GM21717 (cell line): ENCODE results near the gene ATP2A1.
"Not testable (repeated sequence)": the region's sequence is repeated elsewhere in the genome, so short reads cannot be mapped to it uniquely, and the experiment has no call there.

Source experiments
- ATAC-seq: cut with Tn5 transposase; IDR thresholded peaks from one replicate; pipeline ENCODE4 v1.9.1; 2021; ENCODE audit warnings: mild to moderate bottlenecking, moderate library complexity; ENCODE audit not compliant: unreplicated experiment

Gene ATP2A1

DNA sequence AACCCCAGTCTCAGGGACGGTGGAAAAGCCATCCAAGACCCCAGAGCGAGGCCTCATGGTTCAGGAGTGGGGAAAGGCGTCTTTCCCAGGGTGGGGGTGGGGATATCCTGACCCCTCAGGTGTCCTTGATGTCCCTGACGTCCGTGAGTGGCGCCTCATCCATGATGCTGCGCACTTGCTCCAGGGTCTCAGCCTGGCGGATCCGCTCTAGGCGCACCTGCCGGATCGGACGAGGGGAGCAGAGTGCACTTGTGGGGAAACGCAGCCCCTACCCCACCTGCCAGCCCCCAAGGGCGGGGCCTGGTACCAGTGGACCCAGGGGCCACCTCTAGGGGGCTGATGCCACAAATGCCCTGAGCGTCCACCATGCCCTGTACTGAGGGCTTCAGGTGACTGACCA is 26.5 kb downstream of the ATP2A1 start:
- no peak for ATAC-seq

DNA sequence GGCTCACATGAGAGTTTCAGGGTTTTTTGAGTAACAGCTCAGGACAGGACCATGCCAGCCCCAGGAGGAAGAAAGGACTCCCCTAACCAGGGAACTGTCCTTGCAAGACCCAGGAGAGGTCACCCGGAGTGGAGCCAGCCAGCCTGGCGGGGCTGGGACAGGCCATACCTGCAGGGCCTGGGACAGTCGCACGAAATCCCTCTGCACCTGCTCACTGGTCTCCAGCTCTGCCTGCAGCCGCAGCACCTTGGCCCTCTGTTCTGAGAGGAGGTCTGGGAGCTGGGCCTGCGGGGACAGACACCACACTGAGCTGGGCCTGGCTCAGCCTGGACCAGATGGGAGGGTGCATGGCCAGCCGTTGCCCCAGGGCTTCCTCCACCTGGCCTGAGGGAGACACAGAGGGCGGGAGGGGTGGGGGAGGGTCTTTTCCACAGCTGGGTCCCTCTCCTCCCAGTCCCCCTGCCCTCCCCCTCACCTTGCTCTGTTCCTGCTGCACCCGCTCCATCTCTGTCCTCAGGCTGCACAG is 27.0 kb downstream of the ATP2A1 start:
- no peak for ATAC-seq

DNA sequence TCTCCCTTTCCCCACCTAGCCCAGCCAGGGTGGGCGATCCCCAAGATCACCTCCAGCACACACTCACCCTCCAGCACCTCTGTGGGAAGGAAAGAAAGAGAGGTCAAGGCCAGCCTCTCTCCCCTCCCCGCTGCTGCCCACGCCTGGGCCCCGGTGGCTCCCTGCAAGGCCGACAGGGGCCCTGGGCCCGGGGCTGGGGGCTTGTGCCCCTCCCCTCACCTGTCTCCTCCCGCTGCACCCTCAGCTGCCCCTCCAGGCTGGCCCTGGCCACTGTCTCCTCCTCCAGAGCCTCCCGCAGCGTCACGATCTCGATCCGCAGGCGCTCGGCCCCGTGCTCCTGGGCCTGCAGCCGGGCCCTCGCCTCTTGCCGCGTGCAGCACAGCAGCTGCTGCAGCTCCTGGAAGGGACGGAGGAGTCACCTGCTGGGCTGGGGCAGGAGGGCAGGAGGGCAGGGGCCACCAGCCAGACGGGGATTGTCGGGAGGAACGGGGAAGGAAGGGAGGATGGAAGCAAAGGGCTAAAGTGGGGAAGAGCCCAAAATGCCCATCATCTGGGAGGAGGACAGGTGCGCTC is 27.6 kb downstream of the ATP2A1 start:
- no peak for ATAC-seq

DNA sequence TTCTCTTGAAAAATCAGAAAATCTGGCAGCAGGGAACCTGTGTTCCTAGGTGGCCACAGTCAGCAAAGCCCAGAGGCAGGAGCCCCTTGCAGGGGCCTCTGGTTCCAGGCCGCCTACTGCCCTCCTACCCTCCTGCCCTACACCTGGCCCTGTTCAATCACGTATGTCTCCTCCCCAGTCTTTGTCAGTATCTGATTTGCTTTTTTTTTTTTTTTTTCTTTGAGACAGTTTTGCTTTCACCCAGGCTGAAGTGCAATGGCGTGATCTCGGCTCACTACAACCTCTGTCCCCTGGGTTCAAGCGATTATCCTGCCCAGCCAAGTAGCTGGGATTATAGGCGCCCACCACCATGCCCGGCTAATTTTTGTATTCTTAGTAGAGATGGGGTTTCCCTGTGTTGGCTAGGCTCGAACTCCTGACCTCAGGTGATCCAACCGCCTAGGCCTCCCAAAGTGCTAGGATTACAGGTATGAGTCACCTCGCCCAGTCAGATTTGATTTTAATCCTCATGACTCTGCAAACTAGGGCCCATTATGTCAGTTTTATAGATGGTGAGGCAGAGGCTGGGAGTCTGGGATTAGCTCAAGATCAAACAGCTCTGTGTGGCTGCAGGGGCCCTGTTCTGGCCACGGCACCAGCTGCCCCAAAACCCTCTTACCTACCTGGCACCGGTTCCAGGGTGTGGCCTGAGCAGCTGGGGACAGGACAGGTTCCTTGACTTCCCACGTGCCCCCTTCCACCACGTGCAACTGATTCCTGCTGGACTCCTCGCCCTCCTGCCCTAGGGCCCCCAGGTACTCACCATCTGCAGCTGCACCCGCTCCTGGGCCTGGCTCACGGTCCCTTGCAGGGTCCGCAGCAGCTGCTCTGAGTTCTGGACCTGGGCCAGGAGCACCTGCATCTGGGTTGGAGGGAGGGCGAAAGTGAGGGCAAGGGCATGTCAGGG is 32.1 kb downstream of the ATP2A1 start:
- no peak for ATAC-seq

DNA sequence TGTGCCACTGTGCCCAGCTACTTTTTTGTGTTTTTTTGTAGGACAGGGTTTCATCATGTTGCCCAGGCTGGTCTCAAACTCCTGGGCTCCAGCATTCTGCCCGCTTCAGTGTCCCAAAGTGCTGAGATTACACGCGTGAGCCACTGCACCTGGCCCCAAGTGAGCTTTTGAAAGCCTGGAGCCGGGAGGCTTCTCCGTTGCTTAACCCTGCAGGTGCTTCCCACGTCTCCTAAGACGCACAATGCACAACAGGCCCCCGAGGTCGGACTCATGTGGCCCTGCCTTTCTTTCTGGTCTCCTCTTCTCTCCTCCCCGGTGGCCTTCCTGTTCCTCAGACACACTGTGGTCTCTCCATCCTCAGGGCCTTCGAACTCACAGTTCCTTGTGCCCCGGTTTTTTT is 34.3 kb downstream of the ATP2A1 start:
- ATAC-seq, result no peak

DNA sequence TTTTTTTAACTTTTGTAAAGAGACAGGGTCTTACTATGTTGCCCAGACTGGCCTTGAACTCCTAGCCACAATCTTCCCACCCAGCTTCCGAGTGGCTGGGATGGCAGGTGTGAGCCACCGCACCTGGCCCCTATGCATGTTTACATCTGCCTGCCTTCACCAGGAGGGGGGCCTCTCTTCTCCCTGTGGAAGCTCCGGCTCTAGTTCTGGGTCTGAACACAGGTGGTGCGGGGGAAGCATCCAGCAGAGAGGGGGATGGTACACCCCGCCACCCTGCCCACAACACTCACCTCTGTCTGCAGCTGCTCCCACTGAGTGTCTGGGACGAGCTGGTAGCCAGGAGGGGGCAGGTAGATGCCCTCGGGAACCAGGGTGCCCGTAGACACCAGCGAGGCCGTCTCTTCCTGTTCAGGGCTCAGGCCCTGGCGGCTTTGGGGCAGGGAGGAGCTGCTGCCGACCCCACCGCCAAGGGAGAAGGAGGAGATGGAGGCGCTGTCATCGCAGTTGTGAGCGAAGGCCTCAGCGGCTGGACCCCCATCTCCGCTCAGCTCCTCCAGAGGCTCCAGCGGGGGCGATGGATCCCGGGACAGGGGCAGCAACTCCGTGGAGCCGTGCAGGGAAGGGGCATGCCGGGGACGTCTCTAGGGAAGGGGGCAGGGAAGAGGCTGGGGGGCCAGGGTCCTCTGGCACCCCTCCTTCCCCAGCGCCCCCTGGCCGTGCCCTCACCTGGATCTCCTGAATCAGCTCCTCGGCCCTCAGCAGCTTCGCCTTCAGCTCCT is 35.8 kb downstream of the ATP2A1 start:
- no peak for ATAC-seq

DNA sequence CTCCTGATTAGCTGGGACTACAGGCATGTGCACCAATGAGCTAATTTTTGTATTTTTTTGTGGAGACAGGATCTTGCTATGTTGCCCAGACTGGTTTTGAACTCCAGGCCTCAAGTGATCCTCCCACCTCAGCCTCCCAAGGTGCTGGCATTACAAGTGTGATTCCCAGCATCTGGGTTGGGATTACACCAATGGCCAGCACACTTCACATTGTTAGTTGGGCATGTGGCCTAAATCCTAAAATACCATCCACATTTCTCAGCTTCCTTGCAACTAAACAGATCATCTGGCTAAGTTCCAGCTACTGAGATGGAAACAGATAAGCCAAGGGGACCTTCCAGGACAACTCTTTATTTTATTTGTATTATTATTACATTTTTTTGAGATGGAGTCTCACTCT is 36.9 kb downstream of the ATP2A1 start:
- no peak for ATAC-seq

DNA sequence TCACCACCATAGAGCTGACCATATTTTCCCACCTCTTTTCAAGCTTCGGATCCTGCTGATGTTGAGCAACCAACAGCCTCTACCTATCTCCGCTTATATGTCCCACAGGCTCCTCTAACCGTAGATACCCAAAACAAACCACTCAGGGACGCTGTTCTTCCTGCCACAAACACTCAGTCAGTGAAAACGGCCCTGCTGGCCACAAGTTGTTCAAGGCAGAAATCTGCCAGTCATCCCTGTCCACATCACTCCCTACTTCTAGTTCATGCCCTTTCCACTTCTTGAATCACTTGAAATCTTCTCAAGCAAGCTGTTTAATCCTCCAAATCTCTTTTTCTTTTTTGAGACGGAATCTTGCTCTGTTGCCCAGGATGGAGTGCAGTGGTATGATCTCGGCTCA is 38.8 kb downstream of the ATP2A1 start:
- ATAC-seq, result no peak

DNA sequence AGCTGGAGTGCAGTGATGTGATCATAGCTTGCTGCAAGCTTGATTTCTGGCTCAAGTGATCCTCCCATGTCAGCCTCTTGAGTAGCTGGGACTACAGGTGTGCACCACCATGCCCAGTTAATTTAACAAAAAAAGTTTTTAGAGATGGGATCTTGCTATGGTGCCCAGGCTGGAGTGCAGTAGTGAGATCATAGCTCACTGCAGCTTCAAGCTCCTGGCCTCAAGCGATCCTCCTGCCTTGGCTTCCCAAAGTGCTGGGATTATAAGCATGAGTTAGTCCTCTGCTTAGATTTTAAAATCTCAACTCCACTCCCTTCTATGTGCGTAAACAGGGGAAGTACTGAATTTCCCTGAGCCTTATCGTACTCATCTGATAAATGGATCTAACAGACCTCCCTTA is 40.4 kb downstream of the ATP2A1 start:
- no peak for ATAC-seq

DNA sequence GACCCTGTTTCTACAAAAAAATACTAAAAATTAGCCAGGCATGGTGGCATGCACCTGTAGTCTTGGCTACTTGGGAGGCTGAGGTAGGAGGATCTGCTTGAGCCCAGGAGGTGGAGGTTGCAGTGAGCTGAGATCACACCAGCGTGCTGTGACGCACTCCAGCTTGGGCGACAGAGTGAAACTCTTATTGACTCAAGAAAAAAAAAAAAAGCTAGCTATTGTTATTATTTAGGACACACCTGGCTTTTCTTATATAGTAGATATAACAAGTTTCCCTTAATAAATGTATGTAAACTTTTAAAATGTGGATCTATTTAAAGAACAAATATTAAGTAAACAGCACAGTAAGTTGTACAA is 44.9 kb downstream of the ATP2A1 start:
- ATAC-seq, result no peak

DNA sequence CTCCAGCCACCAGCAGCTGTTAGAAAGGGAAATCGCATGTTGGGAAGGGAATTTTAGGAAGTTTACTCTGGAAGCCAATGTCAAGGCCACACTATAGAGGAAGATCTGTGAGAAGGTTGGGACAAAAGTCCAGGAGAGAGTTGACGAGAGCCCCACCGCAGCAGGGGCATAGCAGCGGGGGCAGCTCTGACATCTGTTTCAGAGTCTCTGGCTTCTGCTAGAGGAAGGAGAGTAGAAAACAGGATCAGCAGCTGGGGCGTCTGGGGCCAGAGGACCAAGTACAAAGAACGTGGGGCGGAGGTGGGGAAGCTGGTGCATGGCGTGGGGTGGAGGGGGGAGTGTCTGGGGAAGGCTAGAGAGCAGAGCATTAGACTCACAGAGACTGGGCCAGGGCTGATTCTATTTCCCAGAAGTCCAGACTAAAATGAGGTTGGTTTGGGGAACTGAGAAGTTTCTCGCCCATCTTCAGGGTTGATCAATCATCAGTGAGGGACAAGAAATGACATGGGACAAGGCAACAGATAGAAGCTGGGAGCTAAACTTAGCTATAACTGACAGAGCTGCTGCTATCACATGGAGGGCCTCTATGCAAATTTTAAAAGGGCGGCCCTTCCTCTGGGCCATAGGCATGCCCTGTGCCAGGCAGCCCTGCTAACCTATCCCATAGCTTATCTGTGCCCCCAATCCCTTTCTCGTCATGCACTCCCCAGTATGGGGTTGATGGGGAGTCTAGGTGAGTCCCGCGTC is 45.5 kb downstream of the ATP2A1 start:
- peak; percentile 50 for ATAC-seq

DNA sequence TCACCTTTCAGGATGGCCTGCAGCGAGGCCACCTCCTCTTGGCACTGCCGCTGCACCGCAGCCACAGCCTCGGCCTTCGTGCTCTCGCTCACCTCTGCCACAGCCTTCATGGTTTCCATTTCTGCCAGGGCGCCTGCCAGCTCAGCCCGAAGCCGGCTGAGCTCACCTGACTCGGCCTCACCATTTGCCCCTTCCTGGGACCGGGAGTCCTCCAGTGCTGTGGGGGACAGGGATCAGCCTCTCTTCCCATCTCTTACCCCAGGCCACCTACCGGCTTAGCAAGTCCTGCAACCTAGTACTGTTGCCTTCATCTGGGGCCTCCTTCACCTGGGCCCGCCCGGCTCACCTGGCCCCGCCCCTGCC is 46.1 kb downstream of the ATP2A1 start:
- ATAC-seq, result peak; percentile 12

DNA sequence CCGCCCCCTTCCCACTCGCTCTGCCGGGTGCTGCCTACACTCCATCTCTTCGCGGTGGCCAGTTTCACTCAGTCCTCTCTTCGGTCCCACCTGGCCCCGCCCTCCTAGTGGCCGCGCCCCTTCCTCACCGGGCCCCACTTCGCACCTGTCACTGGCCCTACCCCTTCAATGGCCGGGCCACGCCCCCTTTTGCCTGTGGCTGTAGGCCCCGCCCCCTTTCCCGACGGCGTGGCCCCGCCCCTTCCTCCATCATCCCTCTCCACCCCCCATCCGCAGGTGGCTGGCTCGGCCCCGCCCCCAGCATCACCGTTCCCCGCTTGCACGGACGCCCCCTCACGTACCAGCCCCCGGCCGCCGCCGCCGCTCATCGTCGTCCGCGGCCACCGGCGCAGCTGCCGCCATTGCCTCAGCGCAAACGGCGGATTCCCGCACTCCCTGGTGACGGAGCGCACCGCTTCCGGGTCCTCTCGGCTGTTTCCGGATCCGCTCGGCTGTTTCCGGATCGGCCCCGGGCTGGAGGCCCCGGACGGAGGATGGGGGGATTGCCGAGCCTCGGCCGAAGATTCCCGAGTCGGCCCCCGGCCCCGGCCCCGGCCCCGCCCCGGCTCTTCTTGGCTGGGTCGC is 46.6 kb downstream of the ATP2A1 start, which contains the start of gene RABEP2:
RABEP2 (minus strand) TSS at position 477 of the 624 bp plus-strand sequence; CDS start at position 402, 75 bp downstream.
- ATAC-seq, result peak; percentile 45

DNA sequence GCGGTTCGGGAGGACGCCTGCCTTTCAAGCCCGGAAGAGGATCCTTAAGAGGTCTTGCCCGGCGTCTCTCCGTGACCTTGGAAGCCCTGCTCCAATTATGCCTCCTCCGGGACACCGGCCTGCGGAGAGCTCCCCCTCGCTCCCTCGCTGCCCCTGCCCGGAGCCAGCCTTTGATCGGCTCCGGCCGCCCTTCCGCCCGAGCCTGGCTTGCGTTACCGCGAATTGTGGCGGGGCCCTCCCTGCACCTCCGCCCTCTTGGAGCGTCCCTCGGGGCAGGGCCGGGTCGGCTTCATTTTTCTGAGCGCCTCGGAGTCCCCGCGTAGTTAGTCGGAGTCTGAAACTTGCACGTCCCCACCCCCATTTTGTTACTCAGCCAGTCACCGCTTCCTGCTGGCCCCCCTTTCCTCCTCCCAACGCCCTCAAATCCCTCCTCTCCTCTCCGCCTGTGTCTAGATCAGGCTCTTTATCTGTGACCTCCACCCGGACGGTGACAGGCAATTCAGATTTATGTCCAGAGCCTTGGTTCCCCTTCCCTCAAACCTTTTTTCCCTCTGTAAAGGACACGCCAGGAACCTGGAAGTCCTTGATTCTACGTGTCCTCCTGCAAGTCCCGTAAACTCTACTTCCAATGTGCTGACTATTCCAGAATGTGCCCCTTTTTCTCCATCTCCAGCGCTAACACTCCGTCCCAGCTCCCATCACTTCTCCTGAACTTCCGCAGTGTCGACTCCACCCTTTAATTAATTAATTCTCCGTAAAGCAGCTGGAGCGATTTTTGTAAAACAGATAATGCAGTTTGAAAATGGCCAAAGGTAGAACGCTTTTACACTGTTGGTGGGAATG is 47.3 kb downstream of the ATP2A1 start:
- peak; percentile 32 for ATAC-seq

DNA sequence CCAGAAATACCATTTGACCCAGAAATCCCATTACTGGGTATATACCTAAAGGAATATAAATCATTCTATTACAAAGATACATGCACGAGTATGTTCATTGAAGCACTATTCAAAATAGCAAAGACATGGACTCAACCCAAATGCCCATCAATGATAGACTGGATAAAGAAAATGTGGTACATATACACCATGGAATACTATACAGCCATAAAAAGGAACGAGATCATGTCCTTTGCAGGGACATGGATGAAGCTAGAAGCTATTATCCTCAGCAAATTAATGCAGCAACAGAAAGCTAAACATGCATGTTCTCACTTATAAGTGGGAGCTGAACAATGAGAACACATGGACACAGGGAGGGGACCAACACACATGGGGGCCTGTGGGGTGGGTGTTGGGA is 48.0 kb downstream of the ATP2A1 start:
- not testable (repeated sequence) for ATAC-seq

DNA sequence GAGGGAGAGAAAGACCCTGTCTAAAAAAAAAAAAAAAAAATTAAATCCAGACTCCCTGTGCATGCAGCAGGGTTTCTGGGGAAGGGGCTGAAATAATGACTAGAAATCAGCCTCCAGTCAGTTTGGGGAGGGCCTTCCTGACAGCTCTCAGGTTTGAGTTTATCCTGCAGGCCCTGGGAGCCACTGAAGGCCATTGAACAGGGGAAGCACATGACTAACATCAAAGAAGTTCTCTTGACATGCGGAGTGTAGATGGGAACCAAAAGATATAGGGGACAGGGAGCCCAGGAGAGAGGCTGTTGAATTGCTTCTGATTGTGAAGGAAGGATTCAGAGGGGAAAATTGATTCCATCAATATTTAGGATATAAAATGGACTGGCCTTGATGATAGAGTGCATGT is 49.5 kb downstream of the ATP2A1 start:
- no peak for ATAC-seq

DNA sequence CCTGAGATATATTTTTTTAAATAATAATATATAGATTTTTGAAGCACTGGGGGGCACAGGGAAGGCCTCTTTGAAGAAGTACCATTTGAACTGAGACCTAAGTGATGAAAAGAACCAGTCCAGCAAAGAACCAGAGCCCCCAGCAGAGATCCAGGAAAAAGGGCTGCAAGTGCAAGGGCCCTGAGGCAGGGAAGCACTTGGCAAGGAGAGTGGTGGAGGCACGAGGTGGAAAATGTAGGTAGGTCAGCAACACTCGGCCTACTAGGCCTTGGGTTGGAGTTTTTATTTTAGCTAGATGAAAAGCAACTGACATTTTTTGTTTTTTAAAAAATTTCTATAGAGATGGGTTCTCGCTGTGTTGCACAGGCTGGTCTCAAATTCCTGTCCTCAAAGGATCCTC is 51.9 kb downstream of the ATP2A1 start:
- no peak for ATAC-seq

DNA sequence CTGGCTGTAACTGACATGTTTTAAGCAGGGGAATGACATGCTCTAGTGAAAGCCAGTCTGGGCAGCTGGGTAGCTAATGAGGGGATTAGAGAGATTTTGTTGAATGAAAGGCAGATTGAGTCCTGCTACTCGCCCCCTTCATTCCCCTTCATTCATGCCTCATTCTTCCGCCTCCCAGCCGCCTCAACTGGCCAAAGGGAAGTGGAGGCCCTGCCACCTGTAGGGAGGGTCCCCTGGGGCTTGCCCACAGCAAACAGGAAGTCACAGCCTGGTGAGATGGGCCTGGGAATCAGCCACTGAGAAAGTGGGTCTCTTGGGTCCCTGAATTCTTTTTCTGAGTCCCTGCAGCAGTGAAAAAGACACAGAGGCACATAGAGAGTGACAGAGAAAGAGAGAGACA is 52.4 kb downstream of the ATP2A1 start:
- no peak for ATAC-seq

DNA sequence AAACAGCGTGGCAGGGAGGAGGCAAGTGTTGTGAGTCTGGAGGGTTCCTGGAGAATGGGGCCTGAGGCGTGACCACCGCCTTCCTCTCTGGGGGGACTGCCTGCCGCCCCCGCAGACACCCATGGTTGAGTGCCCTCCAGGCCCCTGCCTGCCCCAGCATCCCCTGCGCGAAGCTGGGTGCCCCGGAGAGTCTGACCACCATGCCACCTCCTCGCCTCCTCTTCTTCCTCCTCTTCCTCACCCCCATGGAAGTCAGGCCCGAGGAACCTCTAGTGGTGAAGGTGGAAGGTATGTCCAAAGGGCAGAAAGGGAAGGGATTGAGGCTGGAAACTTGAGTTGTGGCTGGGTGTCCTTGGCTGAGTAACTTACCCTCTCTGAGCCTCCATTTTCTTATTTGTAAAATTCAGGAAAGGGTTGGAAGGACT is 53.5 kb downstream of the ATP2A1 start, which contains the start of gene CD19:
CD19 (plus strand) TSS at position 171 of the 425 bp plus-strand sequence; CDS start at position 201, 30 bp downstream.
- no peak for ATAC-seq
